Fibroblast of mammary gland (primary cell): ENCODE results near the gene DENND5B.

Source experiments
- DNase-seq: peaks from one replicate; pipeline ENCODE4 v3.0.0-alpha.2; 2010; ENCODE audit warnings: low read depth
- H3K4me3 ChIP-seq: 2 replicates; pipeline ENCODE4 v1.5.1; 2011; ENCODE audit warnings: low read depth, mild to moderate bottlenecking, low read length, moderate library complexity; ENCODE audit not compliant: control insufficient read depth
- CTCF ChIP-seq: conservative IDR thresholded peaks from 2 replicates; pipeline ENCODE4 v1.5.1; 2011; ENCODE audit warnings: low read depth, low read length, inconsistent platforms; ENCODE audit not compliant: control insufficient read depth, insufficient read depth

The DENND5B gene

GRCh38 chr12:31590642-31591379, at the start of gene DENND5B:
Gene DENND5B (minus strand): TSS chr12:31591136. CDS start chr12:31590832, 304 bp downstream.
- TF ChIP-seq CTCF: no peak
- peak within 1 kb of the TSS; percentile 78 for H3K4me3 ChIP-seq
- DNase-seq: peak; percentile 44

- TF ChIP-seq CTCF: no peak
- H3K4me3 ChIP-seq: no peak overlapping the region
- DNase-seq: no peak
These were observed 43.7 kb upstream of the DENND5B start for GRCh38 chr12:31634620-31635019.

- TF ChIP-seq CTCF: no peak
- DNase-seq: no peak
- no peak overlapping the region for H3K4me3 ChIP-seq
These were observed 42.5 kb upstream of the DENND5B start for GRCh38 chr12:31633464-31633863.

GRCh38 chr12:31631809-31632208, 40.9 kb upstream of the DENND5B start:
- no peak for TF ChIP-seq CTCF
- H3K4me3 ChIP-seq: no peak overlapping the region
- DNase-seq: no peak

GRCh38 chr12:31631023-31631724, 40.2 kb upstream of the DENND5B start:
- no peak for DNase-seq
- TF ChIP-seq CTCF: no peak
- no peak overlapping the region for H3K4me3 ChIP-seq

GRCh38 chr12:31629756-31630732, 39.1 kb upstream of the DENND5B start:
- no peak overlapping the region for H3K4me3 ChIP-seq
- DNase-seq: peak; percentile 67
- TF ChIP-seq CTCF: no peak
